ENCODE results near the gene MAST4.
"Not testable (repeated sequence)": the region's sequence is repeated elsewhere in the genome, so short reads cannot be mapped to it uniquely, and the experiment has no call there.

Gene MAST4

DNA sequence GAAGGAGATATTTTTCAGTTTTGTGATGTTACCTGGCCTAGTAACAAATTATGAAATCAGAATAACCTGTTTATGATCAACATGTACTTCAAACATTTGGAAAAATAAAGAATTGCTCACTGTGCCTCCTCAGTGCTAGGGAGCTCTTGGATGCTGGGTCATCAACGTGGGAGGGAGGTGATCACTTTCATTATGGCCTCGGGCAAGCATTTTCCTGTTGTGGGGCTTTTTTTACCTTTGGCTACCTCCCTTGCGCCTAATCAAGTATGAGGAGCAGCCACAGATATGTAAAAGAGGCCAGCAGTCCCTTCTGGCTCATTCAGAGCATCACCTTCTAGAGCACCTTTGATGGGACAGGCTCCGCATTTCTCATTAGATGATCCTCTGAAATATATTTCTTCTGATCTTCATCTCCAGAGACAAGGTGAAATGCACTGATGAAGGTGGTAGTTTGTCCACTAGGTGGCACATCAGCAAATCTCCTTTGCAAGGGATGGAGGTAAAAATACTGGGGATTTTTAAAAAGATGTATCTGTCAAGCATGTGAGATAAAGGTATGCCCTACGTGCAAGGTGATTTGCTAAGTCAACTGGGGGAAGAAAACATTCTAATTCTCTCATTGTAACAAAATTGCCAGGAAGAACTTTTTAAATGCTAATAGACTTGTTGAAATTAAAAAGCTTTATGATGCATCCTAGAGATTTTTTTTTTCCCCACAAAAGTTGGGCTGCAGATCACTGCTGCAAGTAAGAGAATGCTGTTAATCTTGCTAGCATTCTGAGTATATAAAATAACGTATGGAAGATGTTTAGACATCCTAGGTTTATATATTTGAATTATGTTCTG, 218.2 kb downstream of the MAST4 start:
- peak; percentile 40 to 49 for DNase-seq

DNA sequence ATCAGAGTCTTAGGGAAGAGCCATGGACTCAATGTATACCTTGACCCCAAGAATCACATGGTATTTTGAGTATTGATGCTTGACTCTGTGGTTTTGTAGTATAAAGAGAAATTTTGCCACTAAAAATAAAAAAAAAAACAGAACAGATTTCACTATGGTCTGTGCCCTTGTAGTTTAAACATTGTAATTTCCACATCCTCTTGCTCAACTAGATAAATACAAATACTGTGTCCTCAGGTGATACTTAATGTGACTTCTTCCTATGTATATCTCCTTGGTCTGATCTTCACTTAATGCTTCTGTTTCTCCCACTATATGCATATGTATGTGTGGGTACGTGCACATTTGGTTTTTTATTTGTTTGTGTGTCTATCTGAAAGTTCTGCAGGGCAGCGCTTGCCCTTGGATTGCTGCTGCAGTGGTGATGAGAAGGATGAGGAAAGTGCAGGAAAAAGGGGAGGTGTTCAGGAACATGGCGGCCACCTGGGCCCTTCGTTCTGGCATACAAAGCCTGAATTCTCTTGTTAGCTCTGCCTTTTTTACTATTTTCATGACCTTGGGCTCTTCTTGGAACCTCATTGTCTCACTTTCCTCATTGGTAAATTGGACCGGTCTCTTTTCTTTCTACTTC, 222.2 kb downstream of the MAST4 start:
- no peak for DNase-seq

DNA sequence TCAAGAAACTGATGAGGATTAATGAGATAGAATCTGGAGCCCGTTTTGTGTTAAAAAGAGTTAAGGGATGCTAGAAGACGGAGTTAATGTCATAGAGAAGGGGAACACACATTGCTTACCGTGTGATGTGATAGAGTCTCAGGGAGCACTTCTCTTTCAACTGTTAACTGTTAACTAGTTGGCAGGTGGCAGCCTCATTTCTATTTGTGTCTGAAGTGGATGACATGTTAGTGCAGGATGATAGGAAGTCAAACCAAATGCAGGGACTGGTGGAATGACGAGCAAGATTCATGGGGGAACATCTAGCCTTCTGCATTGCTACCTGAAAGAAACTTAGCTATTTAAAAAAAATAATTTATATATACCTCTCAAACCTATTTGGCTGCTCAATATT, 222.7 kb downstream of the MAST4 start:
- no peak for DNase-seq

DNA sequence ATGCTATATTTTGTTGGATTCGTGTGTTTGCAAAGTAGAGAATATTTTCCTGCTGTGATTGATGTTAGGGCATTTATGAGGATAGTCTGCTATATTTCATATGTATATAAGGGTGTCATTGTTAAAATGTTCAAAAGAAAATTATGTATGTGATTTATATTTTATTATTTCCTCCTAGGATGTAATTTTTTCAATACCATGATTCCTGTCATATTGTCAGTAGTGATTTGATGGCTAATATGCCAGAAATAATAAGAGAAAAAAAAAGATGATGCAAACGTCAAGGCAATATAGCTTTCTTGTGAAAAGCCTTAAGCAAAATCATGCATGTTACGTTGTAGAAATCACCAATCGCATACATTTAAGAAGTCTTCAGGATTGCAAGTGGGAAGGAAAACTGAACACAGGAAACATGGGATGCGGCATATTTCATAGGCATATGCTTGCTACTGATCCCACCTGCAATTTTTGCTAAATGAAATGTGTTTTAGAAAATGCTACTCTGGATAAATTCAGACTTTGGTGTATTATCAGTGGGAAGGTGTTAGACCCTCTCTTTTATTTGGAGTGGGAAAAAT, 224.5 kb downstream of the MAST4 start:
- DNase-seq: no peak

DNA sequence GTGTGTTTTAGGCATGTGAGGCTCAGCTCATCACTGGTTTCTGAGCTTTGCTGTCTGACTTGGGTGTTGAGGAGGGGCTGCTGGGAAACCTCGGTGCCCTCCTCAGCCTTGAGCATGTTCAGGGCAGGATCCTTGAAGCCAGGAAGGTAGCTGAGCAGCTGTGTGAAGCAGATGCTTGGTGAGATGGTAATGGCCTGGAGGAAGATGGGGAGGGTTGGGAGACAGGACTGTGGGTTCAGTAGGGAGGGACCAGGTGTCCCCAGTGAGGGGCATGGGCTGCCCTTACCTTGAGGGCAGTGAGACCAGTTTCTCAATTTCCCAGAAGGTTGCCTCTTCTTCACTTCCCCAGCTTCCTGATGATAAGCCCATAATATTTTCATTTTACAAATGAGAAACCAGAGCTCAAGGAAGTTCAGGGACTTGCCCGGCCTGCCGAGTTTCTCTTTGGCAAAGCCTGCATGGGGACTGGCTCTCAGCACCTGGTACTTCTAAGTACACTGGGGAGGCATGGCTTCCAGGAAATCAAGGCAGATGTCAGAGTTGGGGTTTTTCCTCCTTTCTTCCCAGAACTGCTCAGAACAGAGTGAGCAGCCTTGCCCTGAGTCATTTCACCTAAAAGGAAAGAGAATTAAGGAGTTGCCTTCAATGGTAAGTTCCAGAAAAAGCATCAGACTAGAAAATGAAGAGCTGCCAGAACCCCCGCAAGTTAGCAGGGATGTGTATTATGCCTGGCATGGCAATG, 225.7 kb downstream of the MAST4 start:
- peak; percentile 51 to 59 for DNase-seq

DNA sequence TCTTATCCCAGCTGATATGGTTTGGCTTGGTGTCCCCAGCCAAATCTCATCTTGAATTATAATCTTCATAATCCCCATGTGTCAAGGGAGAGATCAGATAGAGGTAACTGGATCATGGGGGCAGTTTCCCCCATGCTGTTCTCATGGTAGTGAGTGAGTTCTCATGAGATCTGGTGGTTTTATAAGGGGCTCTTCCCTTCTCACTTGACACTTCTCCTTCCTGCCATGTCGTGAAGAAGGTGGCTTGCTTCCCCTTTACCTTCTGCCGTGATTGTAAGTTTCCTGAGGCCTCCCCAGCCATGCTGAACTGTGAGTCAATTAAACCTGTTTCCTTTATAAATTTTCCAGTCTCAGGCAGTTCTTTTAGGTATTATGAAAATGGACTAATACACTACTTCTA, 226.7 kb downstream of the MAST4 start:
- not testable (repeated sequence) for DNase-seq

DNA sequence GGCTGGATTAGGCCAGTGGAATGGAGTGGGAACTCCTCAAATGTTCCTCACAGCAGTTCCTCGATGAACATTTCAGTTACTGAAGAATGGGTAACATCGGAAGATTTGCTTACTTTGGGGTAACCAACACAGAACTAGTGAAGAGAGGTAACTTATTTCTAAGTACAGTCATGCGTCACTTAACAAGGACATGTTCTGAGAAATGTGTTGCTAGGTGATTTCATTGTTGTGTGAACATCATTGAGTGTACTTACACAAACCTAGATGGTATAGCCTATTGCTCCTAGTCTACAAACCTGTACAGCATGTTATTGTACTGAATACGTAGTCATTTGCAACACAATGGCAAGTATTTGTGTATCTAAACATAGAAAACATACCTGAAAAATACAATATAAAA, 228.3 kb downstream of the MAST4 start:
- no peak for DNase-seq

DNA sequence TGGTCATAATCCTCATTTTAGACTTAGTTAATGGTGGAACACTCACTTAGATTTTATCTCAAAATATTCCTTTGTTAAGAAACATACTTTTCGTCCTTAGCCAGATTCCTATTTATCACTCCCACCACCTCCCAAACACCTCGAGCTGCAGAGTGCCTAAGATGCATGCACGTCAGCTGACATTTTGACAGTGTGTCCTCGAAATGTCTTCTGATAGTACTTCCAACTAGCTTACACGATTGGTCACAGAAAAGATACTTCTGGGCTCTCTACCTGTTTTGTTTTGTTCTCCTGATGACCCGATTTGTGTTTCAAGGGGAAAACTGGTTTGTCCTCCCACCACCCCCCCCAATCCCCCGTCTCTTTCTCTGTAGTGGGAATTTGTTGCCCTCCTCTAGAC, 230.1 kb downstream of the MAST4 start:
- no peak for DNase-seq

DNA sequence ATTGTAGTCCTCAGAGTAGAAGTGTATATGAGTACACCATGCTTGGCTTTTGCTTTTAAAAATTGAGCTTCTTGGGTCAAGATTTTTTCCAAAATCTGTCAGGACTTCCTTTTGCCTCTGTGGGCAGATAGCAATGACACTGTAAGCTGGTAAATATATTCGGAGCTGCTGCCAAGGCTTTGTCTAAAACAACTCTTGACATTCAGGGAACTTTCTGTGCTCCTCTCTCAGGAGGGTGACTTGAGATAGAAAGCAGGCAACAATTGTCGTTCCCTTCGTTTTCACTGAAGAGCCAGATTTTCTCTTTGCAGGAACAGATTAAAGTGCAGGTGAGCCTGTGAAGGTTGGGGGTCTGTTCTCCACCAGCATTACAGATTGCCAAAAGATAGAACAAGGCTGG, 230.5 kb downstream of the MAST4 start:
- DNase-seq: no peak

DNA sequence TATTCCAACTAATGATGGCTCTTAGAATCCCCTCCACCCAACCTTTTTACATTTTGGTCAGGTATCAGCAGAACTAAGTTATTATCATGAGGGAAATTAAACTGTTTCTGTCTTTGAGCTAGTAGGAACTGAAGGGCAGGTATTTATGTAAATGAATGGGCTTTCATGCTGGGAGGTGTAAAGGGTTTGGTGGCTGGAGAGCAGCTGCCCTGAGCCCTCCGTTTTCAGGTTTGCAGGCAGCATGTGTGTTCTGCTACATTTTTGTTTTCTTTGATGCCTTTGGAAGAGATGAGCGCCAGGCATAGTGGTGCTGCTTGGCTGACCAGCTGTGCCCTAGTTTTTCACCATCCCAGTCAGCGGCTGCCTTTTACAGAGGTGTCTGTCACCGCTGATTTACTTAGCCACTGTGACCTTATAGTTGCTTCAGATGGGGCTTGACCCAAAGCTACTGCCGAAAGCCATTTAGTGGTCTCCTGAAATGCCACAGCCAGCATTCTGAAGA, 231.9 kb downstream of the MAST4 start:
- DNase-seq: no peak

DNA sequence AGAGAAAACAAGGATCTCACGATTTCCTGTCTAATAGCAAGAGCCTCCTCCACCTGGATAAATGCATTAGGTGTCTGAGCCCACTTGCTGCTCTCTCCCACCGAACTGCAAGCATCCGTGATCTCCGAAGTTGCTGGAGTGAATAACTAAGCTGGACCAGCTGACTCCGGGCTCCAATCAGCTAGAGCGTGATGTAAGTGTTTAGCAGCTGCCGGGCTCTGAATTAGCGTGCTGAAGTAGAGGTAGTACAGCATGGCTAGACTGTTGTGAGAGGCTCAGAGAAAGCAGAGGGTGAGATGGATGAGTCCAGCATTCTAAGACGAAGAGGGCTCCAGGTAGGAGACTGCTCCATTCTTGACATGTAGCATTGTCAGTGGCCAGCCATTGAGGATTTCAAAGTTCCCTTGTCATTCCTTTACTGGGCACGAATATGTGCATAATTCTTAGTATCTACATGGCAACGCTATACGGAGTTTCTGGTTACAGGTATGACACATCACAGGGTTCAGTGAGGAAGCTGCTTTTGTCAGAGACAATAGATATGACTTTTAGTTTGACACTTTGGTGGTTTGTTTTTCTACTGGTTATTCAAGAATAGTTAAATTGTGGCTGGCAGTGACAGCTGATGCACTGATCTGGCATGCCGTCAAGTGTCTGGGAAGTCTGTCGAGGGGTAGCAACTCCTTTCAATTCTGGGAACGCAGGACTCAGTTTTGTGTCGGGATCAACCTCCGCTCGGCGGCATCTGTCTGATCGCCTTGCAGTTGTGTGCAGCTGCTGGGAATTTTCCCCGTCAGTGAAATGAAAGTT, 232.6 kb downstream of the MAST4 start:
- peak; percentile 66 to 75 for DNase-seq

DNA sequence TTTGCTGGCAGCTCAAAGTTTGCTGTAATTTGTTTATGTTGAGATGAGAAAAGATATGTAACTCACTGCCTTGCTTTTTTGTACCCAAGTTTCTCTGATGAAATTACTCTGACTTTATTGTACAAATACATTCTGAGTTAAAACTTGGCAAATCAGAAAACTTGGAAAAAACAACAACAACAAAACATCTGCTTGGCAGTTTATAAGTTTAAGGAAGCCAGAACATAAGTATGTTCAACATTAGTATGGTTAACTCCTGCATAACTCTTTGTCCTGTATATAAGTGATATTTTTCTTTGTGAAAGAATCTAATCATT, 233.1 kb downstream of the MAST4 start:
- DNase-seq: no peak

DNA sequence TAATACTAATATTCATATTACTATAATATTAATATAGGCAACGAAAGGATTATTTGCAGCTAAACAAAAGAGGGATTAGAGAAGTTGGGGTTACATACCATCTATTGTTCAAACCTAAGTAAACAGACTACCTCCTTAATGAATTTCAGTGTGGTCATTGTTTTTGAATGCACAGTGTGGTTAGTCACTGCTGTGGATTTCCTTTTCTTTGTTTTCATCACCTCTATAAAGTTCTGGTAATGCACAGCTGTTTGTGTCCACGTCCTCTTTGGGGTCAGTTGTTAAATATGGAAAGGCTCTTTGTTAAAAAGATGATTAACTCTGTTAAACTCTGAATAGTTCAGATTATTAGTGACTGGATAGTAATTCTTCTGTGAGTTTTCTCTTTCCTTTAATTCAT, 233.6 kb downstream of the MAST4 start:
- DNase-seq: no peak

DNA sequence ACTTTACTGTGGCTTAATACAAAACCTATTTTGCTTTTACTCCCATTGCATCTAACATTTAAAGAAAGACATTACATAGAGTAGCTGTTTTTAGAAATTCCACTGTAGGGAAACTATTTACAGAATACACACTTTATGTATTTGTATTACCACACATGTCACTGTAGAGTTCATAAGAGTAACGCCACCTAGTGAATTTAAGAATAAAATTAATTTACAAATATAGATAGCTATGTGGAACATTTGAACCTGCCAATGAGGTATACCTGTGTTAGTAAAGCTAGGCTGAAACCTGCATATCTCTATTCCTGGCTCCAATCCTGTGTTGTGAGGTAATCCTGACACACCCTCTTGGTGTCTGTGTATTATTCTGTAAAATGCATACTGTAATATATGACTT, 234.4 kb downstream of the MAST4 start:
- DNase-seq: no peak

DNA sequence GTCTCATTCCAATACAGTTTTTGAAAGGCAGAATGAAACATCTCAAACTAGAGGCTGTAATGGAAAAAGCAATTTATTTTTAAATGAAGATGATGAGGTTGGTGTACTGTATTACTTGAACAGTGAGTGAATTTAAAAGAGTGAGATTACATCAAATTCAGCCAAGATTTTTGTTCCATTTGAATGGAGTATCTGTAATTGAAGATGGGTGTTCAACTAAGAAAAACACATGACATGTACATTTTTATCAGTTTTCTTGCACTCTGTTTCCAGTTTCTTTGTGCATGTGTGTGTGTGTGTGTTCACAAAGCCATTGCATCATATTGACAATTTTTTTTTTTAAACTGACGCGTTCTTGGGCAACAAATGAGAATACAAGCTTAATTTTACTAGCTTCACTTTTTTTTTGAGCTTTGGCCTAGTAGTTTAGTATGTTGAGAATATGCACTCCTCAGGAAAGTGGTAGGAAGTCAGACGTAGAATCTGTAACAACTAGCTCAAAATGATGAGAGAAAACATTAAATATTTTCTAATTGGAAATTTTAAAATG, 243.5 kb downstream of the MAST4 start:
- no peak for DNase-seq

DNA sequence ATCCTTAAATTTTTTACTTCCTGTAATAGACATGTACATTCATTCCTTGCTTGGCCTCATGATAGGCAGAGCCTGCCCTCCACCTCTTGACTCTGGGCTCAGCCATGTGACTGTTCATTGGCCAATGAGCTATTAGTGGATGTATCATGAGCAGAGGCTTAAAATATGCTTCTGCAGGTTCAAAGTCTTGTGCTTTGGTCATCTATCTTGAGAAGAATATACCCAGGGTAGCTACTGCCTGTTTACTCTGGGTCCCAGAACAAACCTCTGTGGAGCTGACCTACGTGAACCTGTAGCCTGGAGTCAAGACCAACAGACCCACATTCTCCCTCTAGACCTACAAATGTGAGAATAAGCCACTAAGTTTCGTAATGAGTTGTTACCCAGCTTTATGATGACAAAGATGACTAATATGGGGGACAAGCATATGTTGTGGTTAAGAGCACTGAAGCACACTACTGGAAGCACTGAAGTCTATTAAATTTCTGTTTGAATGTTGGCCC, 244.4 kb downstream of the MAST4 start:
- DNase-seq: peak; percentile 43 to 55

DNA sequence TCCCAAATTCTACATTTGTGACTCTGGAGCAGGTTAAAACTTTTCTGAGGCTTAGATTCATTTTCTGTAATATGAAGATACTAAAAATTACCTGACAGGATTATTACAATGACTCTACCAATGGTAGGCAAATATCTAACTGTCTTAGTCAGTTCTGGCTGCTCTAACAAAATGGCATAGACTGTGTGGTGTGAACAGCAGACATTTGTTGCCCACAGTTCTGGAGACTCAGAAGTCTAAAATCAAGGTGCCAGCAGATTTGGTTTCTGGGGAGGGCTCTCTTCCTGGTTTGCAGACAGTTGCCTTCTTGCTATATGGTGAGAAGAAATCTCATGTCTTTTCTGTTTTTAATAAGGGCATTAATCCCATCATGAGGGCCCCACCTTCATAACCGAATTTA, 245.1 kb downstream of the MAST4 start:
- DNase-seq: no peak

DNA sequence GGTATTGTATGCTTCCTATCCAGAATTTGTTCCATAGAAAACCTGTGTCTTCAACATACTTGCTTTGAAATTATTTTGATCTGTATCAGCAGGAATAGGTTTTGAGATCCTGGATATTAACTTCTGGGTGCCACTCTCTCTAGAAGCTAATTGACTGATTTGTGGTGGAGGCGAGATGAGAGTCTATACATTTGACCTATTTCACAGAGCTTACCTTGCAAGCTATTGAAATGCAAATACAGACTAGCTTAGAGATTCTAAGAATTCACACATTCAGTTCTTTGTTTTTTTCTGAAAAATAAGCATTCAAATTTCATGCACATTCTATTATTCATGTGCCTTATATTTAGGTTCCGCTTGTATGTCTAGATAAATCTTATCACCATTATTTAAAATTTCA, 246.3 kb downstream of the MAST4 start:
- no peak for DNase-seq

DNA sequence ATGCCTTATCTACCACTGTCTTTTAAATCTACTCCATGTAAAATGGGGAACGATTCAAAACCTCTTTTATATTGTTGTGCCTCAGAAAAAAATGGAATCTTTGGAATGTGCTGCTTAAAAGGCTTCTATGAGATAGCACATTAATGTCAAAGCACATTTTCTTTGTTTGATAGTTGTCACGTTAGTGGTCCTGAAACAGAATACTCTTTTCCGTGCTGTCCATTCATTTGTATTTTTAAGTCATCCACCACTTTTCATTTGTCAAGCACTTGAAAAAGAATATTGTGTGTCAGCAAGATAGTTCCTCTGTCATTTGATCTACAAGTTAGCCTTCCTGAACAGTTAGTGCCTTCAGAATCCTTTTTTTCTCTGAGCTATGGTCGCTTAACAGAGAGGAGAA, 246.9 kb downstream of the MAST4 start:
- no peak for DNase-seq

DNA sequence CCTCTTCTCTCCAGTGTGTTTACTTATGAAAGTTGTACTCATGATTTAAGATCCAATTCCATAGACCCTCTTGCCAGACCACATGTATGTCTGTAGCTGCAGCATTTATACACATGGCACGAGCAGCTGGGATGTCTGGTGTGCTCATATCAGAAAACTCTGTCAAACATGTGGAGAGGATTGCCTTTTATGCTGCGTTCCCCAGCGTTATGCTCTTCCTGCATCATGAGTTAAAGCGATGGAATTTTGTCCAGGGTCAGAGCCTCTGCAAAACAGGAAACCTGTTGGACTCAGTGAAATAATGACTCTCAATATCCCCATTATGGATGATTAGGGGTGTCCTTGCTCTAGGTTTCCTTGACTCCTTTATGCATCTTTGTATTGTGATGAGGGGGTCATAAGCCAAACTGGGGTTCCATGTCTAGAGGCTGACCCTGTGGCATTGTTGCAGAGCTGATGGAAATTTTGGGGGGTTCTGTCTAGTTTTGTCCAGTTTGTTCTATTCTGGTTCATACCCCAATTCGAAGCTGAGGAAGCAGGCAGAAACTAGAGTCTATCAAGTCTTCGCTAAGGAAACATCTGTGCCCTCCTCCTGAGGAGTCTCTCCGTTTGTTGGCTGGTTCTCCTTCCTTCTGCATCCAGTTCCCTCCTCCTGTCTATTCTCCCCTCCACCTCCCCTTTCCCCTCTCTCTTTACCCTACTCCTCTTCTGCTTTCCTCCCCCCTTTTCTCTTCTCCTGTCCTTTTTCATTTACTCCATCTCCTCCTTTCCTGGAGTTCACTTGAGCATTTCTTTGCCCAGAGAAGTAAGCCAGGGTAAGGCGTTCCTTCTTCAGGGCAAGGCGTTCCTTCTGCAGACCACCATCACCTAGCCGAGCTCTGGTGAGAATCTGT, 252.8 kb downstream of the MAST4 start:
- no peak for DNase-seq

DNA sequence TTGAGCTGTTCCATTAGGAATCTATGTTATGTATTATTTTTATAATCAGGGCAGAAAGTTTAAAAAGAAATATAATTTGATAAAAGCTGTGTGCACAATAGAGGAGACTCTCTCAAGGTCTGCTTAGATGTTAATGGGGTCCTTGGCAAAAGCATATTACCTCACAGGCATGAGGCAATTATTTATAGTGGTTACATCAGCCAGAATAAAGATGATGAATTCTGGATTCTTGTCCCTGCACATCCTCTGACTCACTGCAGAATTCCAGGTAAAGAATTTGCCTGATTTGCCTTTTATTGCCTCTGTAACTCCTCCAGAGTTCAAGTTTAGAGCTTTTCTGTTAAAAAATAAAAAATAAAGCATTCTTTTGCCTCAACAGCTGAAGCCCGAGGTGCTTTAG, 253.6 kb downstream of the MAST4 start:
- no peak for DNase-seq
